RWPE2 (cell line): ENCODE data around the gene GALNT10.

Source experiments
- ATAC-seq: fragments of 200-7000 bp; cut with Tn5 transposase; 3 replicates; pipeline ENCODE4 v1.9.1; 2021; ENCODE audit warnings: low read depth
- DNase-seq: peaks from one replicate; pipeline ENCODE4 v3.0.0-alpha.2; 2020; ENCODE audit warnings: low spot score
- H3K27ac ChIP-seq: fragments of 450-650 bp; 2 replicates; pipeline ENCODE4 v1.5.1; 2017; ENCODE audit warnings: mild to moderate bottlenecking; ENCODE audit not compliant: poor library complexity, severe bottlenecking
- H3K27me3 ChIP-seq: fragments of 250-450 bp; sonication (Bioruptor Pico); 2 replicates; pipeline ENCODE4 v1.5.1; 2021; ENCODE audit warnings: mild to moderate bottlenecking, moderate library complexity; ENCODE audit not compliant: insufficient read depth, poor library complexity, severe bottlenecking
- H3K36me3 ChIP-seq: fragments of 250-450 bp; sonication (Bioruptor Pico); 2 replicates; pipeline ENCODE4 v1.5.1; 2020; ENCODE audit warnings: low read depth, mild to moderate bottlenecking, moderate library complexity
- H3K4me1 ChIP-seq: fragments of 250-450 bp; sonication (Bioruptor Pico); 2 replicates; pipeline ENCODE4 v1.5.1; 2021; ENCODE audit warnings: mild to moderate bottlenecking, moderate library complexity; ENCODE audit not compliant: insufficient read depth, poor library complexity, severe bottlenecking
- H3K4me3 ChIP-seq: fragments of 250-450 bp; sonication (Bioruptor Pico); 2 replicates; pipeline ENCODE4 v1.5.1; 2021; ENCODE audit warnings: mild to moderate bottlenecking, moderate library complexity; ENCODE audit not compliant: severe bottlenecking
- H3K9me3 ChIP-seq: fragments of 250-450 bp; sonication (Bioruptor Pico); 2 replicates; pipeline ENCODE4 v1.5.1; 2021; ENCODE audit warnings: mild to moderate bottlenecking, moderate library complexity; ENCODE audit not compliant: severe bottlenecking
- CTCF ChIP-seq: fragments of 450-650 bp; IDR thresholded peaks from one replicate; pipeline ENCODE4 v1.5.1; 2017; ENCODE audit warnings: mild to moderate bottlenecking, moderate library complexity; ENCODE audit not compliant: poor library complexity, severe bottlenecking

Gene GALNT10

GRCh38 chr5:154258531-154259217 is 68.1 kb downstream of the GALNT10 start:
- no peak for TF ChIP-seq CTCF
- no peak overlapping the region for H3K27ac ChIP-seq
- H3K27me3 ChIP-seq: no peaks in the 10 kb centered on the region
- DNase-seq: no peak
- H3K4me3 ChIP-seq: no peak overlapping the region
- H3K9me3 ChIP-seq: no peaks in the 10 kb centered on the region
- H3K36me3 ChIP-seq: peaks cover 4% of the 10 kb centered on the region; the same call in 1 of the 2 replicates
- H3K4me1 ChIP-seq: no peaks in the 10 kb centered on the region
- no peak for ATAC-seq

GRCh38 chr5:154260224-154260927 is 69.8 kb downstream of the GALNT10 start:
- H3K27me3 ChIP-seq: no peaks in the 10 kb centered on the region
- DNase-seq: no peak
- no peak overlapping the region for H3K4me3 ChIP-seq
- no peak for ATAC-seq
- no peaks in the 10 kb centered on the region for H3K4me1 ChIP-seq
- H3K9me3 ChIP-seq: no peaks in the 10 kb centered on the region
- H3K27ac ChIP-seq: no peak overlapping the region
- H3K36me3 ChIP-seq: peaks cover 4% of the 10 kb centered on the region; the same call in 1 of the 2 replicates
- TF ChIP-seq CTCF: no peak

- ATAC-seq (no peak), DNase-seq (no peak)
- H3K36me3 ChIP-seq: peaks cover 4% of the 10 kb centered on the region; the same call in 1 of the 2 replicates
- no peak overlapping the region for H3K4me3 ChIP-seq
- no peak for TF ChIP-seq CTCF
- no peak overlapping the region for H3K27ac ChIP-seq
- H3K27me3 ChIP-seq: no peaks in the 10 kb centered on the region
- no peaks in the 10 kb centered on the region for H3K4me1 ChIP-seq
- H3K9me3 ChIP-seq: no peaks in the 10 kb centered on the region
These were observed 71.8 kb downstream of the GALNT10 start for GRCh38 chr5:154262342-154262741.

- Histone ChIP-seq H3K27ac (no peak overlapping the region), H3K36me3 (peaks cover 4% of the 10 kb centered on the region; the same call in 1 of the 2 replicates), H3K4me1 (no peaks in the 10 kb centered on the region), H3K27me3 (no peaks in the 10 kb centered on the region), H3K4me3 (no peak overlapping the region), H3K9me3 (no peaks in the 10 kb centered on the region)
- ATAC-seq (no peak), DNase-seq (no peak)
- no peak for TF ChIP-seq CTCF
These were observed 74.1 kb downstream of the GALNT10 start for GRCh38 chr5:154264549-154265196.
